Measurements from ENCODE around the gene ABI3BP. TPM values are rescaled to one million over a fixed set of nuclear protein-coding genes. Genes with fewer than 3 reads are reported as not detected.

The ABI3BP gene
- total RNA-seq, 1 experiment from 2014 or later: 0.28 TPM

GRCh38 chr3:100815583-100815982, 177.6 kb downstream of the ABI3BP start:
- no peak overlapping the region for H3K56ac ChIP-seq (ENCODE audit: insufficient read length, low read depth, low read length)
- no peak overlapping the region for H3K9ac ChIP-seq (ENCODE audit: extremely low read depth, insufficient read length, low read length)
- Mint-ChIP-seq H3K9me3 (no peaks in the 10 kb centered on the region), H3K27me3 (ENCODE audit: low read depth) (peaks cover 5% of the 10 kb centered on the region; the same call in 1 of the 2 replicates), H3K27ac (no peak overlapping the region), H3K4me3 (no peak overlapping the region), H3K4me1 (no peaks in the 10 kb centered on the region), H3K36me3 (ENCODE audit: insufficient read depth in 1 of 3, low read depth in 3 of 3) (no peaks in the 10 kb centered on the region)
- no peak overlapping the region for H2AK5ac ChIP-seq (ENCODE audit: insufficient read length, low read length)
- no CpG with 5 or more reads among the region's 3 CpGs for WGBS (ENCODE audit: extremely low coverage, insufficient read length, low lambda C conversion rate)
- no peak overlapping the region for H2BK12ac ChIP-seq (ENCODE audit: insufficient read length, low read depth, low read length)
- H3K23me2 ChIP-seq (ENCODE audit: insufficient read length, low read depth, low read length, poor library complexity, severe bottlenecking): no peaks in the 10 kb centered on the region
- no peaks in the 10 kb centered on the region for H3K79me1 ChIP-seq (ENCODE audit: insufficient read depth, low read depth, low read length, poor library complexity, severe bottlenecking)
- H3K27ac ChIP-seq (ENCODE audit: insufficient read length, low read depth, low read length): no peak overlapping the region
- no peak overlapping the region for H2BK5ac ChIP-seq (ENCODE audit: insufficient read length, low read length)
- H2BK120ac ChIP-seq (ENCODE audit: low read depth, low read length, poor library complexity, severe bottlenecking): no peak overlapping the region
- H4K20me1 ChIP-seq (ENCODE audit: control insufficient read depth, insufficient read depth, insufficient read length): no peaks in the 10 kb centered on the region
- no peak overlapping the region for H2BK15ac ChIP-seq (ENCODE audit: low read depth, low read length)
- no peak overlapping the region for H4K5ac ChIP-seq (ENCODE audit: insufficient read length, low read depth, low read length)
- no peak overlapping the region for H3K14ac ChIP-seq (ENCODE audit: insufficient read depth, low read length)
- H3K4ac ChIP-seq (ENCODE audit: low read depth, low read length): no peak overlapping the region
- no peaks in the 10 kb centered on the region for H3K79me2 ChIP-seq (ENCODE audit: insufficient read depth, low read length)
- no peak for TF ChIP-seq CTCF (conservative IDR thresholded peaks at IDR 0.05)
- H3K27me3 ChIP-seq (ENCODE audit: insufficient read depth, low read length): no peaks in the 10 kb centered on the region
- no peak overlapping the region for H4K8ac ChIP-seq (replicated peaks; ENCODE audit: insufficient read length, low read depth, low read length)
- no peaks in the 10 kb centered on the region for H3K9me3 ChIP-seq (ENCODE audit: control insufficient read depth, low read depth, low read length)
- DNase-seq: no peak
- H3K4me2 ChIP-seq (ENCODE audit: insufficient read depth, insufficient read length, low read length): no peak overlapping the region
- H2AFZ ChIP-seq (ENCODE audit: low read length): no peak overlapping the region
- H3T11ph ChIP-seq (ENCODE audit: low read length): no peak overlapping the region
- no peak overlapping the region for H4K91ac ChIP-seq (ENCODE audit: insufficient read length, low read depth, low read length)
- no peak overlapping the region for H3K18ac ChIP-seq (ENCODE audit: insufficient read length, low read depth, low read length)
- no peak overlapping the region for H3K23ac ChIP-seq (ENCODE audit: insufficient read length, low read depth, low read length)
- H2BK20ac ChIP-seq (ENCODE audit: low read depth, low read length, poor library complexity, severe bottlenecking): no peak overlapping the region
- no peaks in the 10 kb centered on the region for H3K4me1 ChIP-seq (ENCODE audit: insufficient read depth, low read length)

Measured in H9 (cell line).